Mesenchymal stem cell (in vitro differentiated cells and primary cell): ENCODE results near the gene FTO.

Experiments
- DNase-seq: peaks from one replicate; pipeline ENCODE4 v3.0.0-alpha.2; 2013
- H2AFZ ChIP-seq: one replicate; pipeline ENCODE4 v1.6.1; 2013; ENCODE audit warnings: low read depth, mild to moderate bottlenecking, control low read depth, inconsistent platforms, low read length, moderate library complexity
- H2AK5ac ChIP-seq: 2 replicates; pipeline ENCODE4 v1.6.1; 2013; ENCODE audit warnings: low read length, moderate library complexity, mild to moderate bottlenecking, inconsistent platforms; ENCODE audit not compliant: severe bottlenecking
- H2BK120ac ChIP-seq: one replicate; pipeline ENCODE4 v1.6.1; 2013; ENCODE audit warnings: low read depth, mild to moderate bottlenecking, inconsistent platforms, low read length, moderate library complexity
- H2BK12ac ChIP-seq, 2 experiments: one replicate each; pipeline ENCODE4 v1.6.1; 2013; ENCODE audit warnings: inconsistent platforms in 2 of 2, low read length in 2 of 2, mild to moderate bottlenecking in 2 of 2, moderate library complexity in 2 of 2, control low read depth in 1 of 2
- H2BK15ac ChIP-seq: one replicate; pipeline ENCODE4 v1.6.1; 2013; ENCODE audit warnings: mild to moderate bottlenecking, low read depth, inconsistent platforms; ENCODE audit not compliant: poor library complexity, severe bottlenecking
- H2BK5ac ChIP-seq: 2 replicates; pipeline ENCODE4 v1.6.1; 2013; ENCODE audit warnings: low read depth, mild to moderate bottlenecking, low read length, control low read depth, inconsistent platforms; ENCODE audit not compliant: poor library complexity, severe bottlenecking
- H3K14ac ChIP-seq, 2 experiments: one replicate each; pipeline ENCODE4 v1.6.1; 2013; ENCODE audit warnings: inconsistent platforms in 2 of 2, low read length in 2 of 2, control low read depth in 1 of 2, mild to moderate bottlenecking in 1 of 2, moderate library complexity in 1 of 2
- H3K18ac ChIP-seq, 2 experiments: one replicate each; pipeline ENCODE4 v1.6.1; 2013; ENCODE audit warnings: inconsistent platforms in 2 of 2, low read length in 2 of 2, control low read depth in 1 of 2, low read depth in 1 of 2, mild to moderate bottlenecking in 1 of 2
- H3K23ac ChIP-seq, 2 experiments: one replicate each; pipeline ENCODE4 v1.6.1; 2013; ENCODE audit warnings: inconsistent platforms in 2 of 2, low read length in 2 of 2, mild to moderate bottlenecking in 2 of 2, moderate library complexity in 2 of 2, control low read depth in 1 of 2
- H3K27ac ChIP-seq: 2 replicates; pipeline ENCODE4 v1.5.1; 2013; ENCODE audit warnings: mild to moderate bottlenecking, moderate library complexity, low read length, control low read depth, inconsistent platforms; ENCODE audit not compliant: poor library complexity, severe bottlenecking
- H3K27me3 ChIP-seq, 2 experiments: 2 replicates each; pipeline versions ENCODE4 v1.6.1 to v1.7.0; 2013; ENCODE audit warnings: low read length in 2 of 2, mild to moderate bottlenecking in 2 of 2, moderate library complexity in 2 of 2, control low read depth in 1 of 2, inconsistent platforms in 1 of 2; ENCODE audit not compliant: control insufficient read depth in 1 of 2, insufficient read depth in 1 of 2
- H3K36me3 ChIP-seq, 2 experiments: 2 replicates each; pipeline versions ENCODE4 v1.6.1 to v1.7.0; 2013; ENCODE audit warnings: low read length in 2 of 2, control low read depth in 1 of 2, inconsistent platforms in 1 of 2, low read depth in 1 of 2, mild to moderate bottlenecking in 1 of 2; ENCODE audit not compliant: insufficient read depth in 2 of 2, control insufficient read depth in 1 of 2
- H3K4ac ChIP-seq, 2 experiments: one replicate each; pipeline ENCODE4 v1.6.1; 2013; ENCODE audit warnings: inconsistent platforms in 2 of 2, low read length in 2 of 2, mild to moderate bottlenecking in 2 of 2, moderate library complexity in 2 of 2, control low read depth in 1 of 2, low read depth in 1 of 2
- H3K4me1 ChIP-seq: 2 replicates; pipeline ENCODE4 v1.6.1; 2013; ENCODE audit warnings: low read depth, low read length, control low read depth; ENCODE audit not compliant: control insufficient read depth, insufficient read depth
- H3K4me2 ChIP-seq: 2 replicates; pipeline ENCODE4 v1.6.1; 2013; ENCODE audit warnings: low read length, mild to moderate bottlenecking, inconsistent platforms; ENCODE audit not compliant: poor library complexity, severe bottlenecking
- H3K4me3 ChIP-seq, 2 experiments: 2 replicates each; pipeline versions ENCODE4 v1.5.1 to v1.7.0; 2013; ENCODE audit warnings: low read length in 2 of 2, mild to moderate bottlenecking in 2 of 2, control low read depth in 1 of 2, low read depth in 1 of 2; ENCODE audit not compliant: insufficient read depth in 1 of 2
- H3K79me1 ChIP-seq: replicated peaks from 2 replicates; pipeline ENCODE4 v1.6.1; 2013; ENCODE audit warnings: mild to moderate bottlenecking, control low read depth, low read length, inconsistent platforms; ENCODE audit not compliant: poor library complexity, severe bottlenecking
- H3K9ac ChIP-seq: 2 replicates; pipeline ENCODE4 v1.7.0; 2013; ENCODE audit warnings: mild to moderate bottlenecking, low read length, moderate library complexity
- H3K9me3 ChIP-seq: 2 replicates; pipeline ENCODE4 v1.7.0; 2013; ENCODE audit warnings: mild to moderate bottlenecking, low read length; ENCODE audit not compliant: control insufficient read depth
- H4K8ac ChIP-seq: one replicate; pipeline ENCODE4 v1.6.1; 2013; ENCODE audit warnings: inconsistent platforms, mild to moderate bottlenecking, low read length, moderate library complexity
- H4K91ac ChIP-seq: one replicate; pipeline ENCODE4 v1.6.1; 2013; ENCODE audit warnings: mild to moderate bottlenecking, low read length, inconsistent platforms
- WGBS: methylation state at CpG from one replicate; pipeline ENCODE4 v1.1.7; 2013; ENCODE audit warnings: mixed read lengths; 5-methylcytosine and 5-hydroxymethylcytosine counted together

FTO gene

DNA sequence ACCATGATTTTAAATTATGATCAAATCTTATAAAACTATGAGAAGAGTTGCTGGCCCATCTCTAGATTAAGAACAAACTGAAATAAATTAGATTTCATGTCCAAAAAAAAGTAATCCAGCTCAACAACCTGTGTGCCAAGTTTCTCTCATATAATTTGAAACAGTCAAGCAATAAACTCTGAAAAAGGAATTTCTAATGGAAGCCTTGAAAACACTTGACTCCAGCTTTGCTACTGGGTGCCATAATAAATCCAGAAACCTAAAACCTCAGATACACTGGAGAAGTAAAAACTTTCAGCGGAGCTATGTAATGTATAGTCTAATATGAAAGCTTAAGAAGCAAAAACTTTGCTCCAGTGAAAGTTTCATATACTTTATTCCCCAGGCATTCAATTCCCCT is 25.8 kb upstream of the FTO start:
- no peak for DNase-seq
- H3K4me3 ChIP-seq, result no peak overlapping the region
- no peak overlapping the region for H3K4me2 ChIP-seq
- no peak overlapping the region for H3K9ac ChIP-seq
- H3K36me3 ChIP-seq, result peaks cover 0 to 5% of the 10 kb centered on the region in 2 experiments
- peaks cover 1% of the 10 kb centered on the region for H3K4me1 ChIP-seq
- H2AFZ ChIP-seq, result no peak overlapping the region
- no peaks in the 10 kb centered on the region for H3K27me3 ChIP-seq
- H2BK5ac ChIP-seq, result no peak overlapping the region
- H3K79me1 ChIP-seq, result peaks cover 2% of the 10 kb centered on the region
- H3K14ac ChIP-seq, result no peak overlapping the region
- H3K4ac ChIP-seq, result no peak overlapping the region
- no peak overlapping the region for H4K91ac ChIP-seq
- no peak overlapping the region for H3K27ac ChIP-seq
- no peak overlapping the region for H4K8ac ChIP-seq
- no peak overlapping the region for H2BK15ac ChIP-seq
- no peak overlapping the region for H3K23ac ChIP-seq
- no peak overlapping the region for H2BK120ac ChIP-seq
- H2BK12ac ChIP-seq, result no peak overlapping the region
- no CpG with 5 or more reads among the region's 1 CpG for WGBS
- H3K9me3 ChIP-seq, result no peaks in the 10 kb centered on the region
- H3K18ac ChIP-seq, result no peak overlapping the region
- H2AK5ac ChIP-seq, result no peak overlapping the region

DNA sequence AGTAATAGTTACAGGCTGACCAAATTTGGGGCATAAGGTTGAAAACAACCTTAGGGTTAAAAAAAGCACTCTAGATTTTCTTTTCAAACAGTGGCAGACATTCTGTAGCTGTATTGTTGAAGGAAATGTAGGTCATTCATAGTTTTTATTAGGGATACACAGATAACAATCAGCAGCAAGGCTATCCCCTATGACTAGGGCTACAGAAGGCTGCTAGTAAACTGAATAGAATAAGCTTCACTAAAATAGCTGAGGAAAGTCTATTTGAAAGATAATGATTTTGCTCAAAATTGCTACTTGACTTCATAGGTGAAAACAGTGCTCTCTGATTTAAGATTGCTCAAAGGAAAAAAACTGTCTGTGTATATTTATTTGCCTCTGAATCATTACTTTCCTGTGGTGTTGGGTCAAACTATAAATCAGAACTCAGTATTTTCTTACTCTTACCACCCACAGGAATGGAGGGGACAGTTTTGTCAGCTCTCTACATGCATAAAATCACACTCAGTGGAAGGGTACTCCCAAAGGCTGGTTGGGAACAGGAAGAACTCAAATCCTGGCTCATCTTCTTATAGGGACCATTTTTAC is 25.1 kb upstream of the FTO start:
- Histone ChIP-seq H3K27me3 (no peaks in the 10 kb centered on the region), H3K27ac (no peak overlapping the region), H2BK5ac (no peak overlapping the region), H3K9ac (no peak overlapping the region), H2BK12ac (no peak overlapping the region), H3K4me2 (no peak overlapping the region), H3K4me3 (no peak overlapping the region), H2BK120ac (no peak overlapping the region), H3K18ac (no peak overlapping the region), H3K23ac (no peak overlapping the region), H3K4ac (no peak overlapping the region), H2BK15ac (no peak overlapping the region), H3K14ac (no peak overlapping the region), H3K4me1 (peaks cover 1% of the 10 kb centered on the region), H4K91ac (no peak overlapping the region), H3K79me1 (peaks cover 2% of the 10 kb centered on the region), H2AFZ (no peak overlapping the region), H4K8ac (no peak overlapping the region), H3K9me3 (no peaks in the 10 kb centered on the region), H2AK5ac (no peak overlapping the region), H3K36me3 (peaks cover 0 to 5% of the 10 kb centered on the region in 2 experiments)
- no peak for DNase-seq

DNA sequence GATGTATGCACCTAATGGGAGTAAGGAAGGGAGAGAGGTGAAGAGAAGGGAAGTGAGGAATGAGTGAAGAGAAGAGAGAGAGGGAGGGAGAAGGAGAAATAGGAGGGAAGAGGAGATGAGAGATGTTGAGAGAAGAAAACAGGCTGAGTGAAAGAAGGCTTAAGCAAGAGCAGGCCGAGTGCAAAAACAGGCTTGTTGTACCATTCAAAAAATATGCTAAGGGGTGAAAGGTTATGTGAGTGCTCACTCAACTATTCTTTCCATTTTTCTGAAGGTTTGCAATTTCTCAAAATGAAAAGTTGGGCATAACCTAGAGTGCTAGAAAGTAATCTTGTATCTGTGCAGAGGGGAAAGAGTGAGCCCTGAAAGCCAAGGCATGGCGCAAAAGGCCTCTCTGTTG is 23.2 kb upstream of the FTO start:
- Histone ChIP-seq H3K4me2 (no peak overlapping the region), H2BK120ac (no peak overlapping the region), H4K91ac (no peak overlapping the region), H3K27ac (no peak overlapping the region), H3K4me1 (peaks cover 1% of the 10 kb centered on the region), H3K4me3 (no peak overlapping the region), H4K8ac (no peak overlapping the region), H3K23ac (no peak overlapping the region), H3K4ac (no peak overlapping the region), H3K27me3 (no peaks in the 10 kb centered on the region), H3K36me3 (peaks cover 3 to 17% of the 10 kb centered on the region in 2 experiments), H2AK5ac (no peak overlapping the region), H3K14ac (no peak overlapping the region), H2BK12ac (no peak overlapping the region), H2BK15ac (no peak overlapping the region), H2AFZ (no peak overlapping the region), H3K79me1 (peaks cover 2% of the 10 kb centered on the region), H3K9ac (no peak overlapping the region), H2BK5ac (no peak overlapping the region), H3K9me3 (peaks cover 7% of the 10 kb centered on the region), H3K18ac (no peak overlapping the region)
- no peak for DNase-seq
- WGBS, result 95% methylated on average over 2 of the region's 2 CpGs

DNA sequence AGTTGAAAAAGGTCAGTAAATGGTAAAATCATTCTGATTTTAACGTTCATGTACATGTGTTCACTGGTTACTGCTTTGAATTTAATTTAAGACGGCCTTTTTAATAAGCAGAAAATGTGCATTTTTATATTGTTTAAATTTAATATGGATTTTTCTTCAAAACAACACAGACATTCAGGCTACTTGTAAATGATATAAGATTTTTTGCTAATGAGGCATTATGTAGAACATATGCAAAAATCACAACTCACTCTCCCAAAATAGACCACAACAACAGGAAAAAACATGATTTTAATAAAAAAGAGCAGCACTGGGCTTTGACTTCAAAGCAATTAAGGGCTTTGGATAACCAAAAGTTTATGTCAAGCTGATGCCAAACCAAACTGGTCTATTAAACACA is 22.6 kb upstream of the FTO start:
- no peak overlapping the region for H2BK12ac ChIP-seq
- no peak overlapping the region for H4K91ac ChIP-seq
- H2BK120ac ChIP-seq, result no peak overlapping the region
- H3K27ac ChIP-seq, result no peak overlapping the region
- WGBS, result 57% methylated on average over 1 of the region's 2 CpGs
- H2BK5ac ChIP-seq, result no peak overlapping the region
- H3K79me1 ChIP-seq, result peaks cover 2% of the 10 kb centered on the region
- H3K18ac ChIP-seq, result no peak overlapping the region
- H3K4ac ChIP-seq, result no peak overlapping the region
- no peak overlapping the region for H2AFZ ChIP-seq
- H3K9ac ChIP-seq, result no peak overlapping the region
- H3K23ac ChIP-seq, result no peak overlapping the region
- no peak overlapping the region for H4K8ac ChIP-seq
- H2AK5ac ChIP-seq, result no peak overlapping the region
- H3K27me3 ChIP-seq, result no peaks in the 10 kb centered on the region
- no peak overlapping the region for H3K4me3 ChIP-seq
- H3K36me3 ChIP-seq, result peaks cover 3 to 23% of the 10 kb centered on the region in 2 experiments
- peaks cover 1% of the 10 kb centered on the region for H3K4me1 ChIP-seq
- H2BK15ac ChIP-seq, result no peak overlapping the region
- no peak for DNase-seq
- peaks cover 7% of the 10 kb centered on the region for H3K9me3 ChIP-seq
- no peak overlapping the region for H3K14ac ChIP-seq
- no peak overlapping the region for H3K4me2 ChIP-seq
